Thyroid gland (tissue), 4 donors: ENCODE measurements around the gene PATE4. TPM values are rescaled to one million over a fixed set of nuclear protein-coding genes. Genes with fewer than 3 reads are reported as not detected.

ENCODE experiments used
- DNase-seq, 2 donors: peaks; one replicate each; pipeline ENCODE4 v3.0.0-alpha.2; 2019
- H3K27ac ChIP-seq, 3 donors: fragments of 200-600 bp; sonication (generic); 1 replicate in 2 of 3; 2 replicates in 1 of 3; pipeline ENCODE4 v1.5.1; 2016 to 2019; ENCODE audit warnings: mild to moderate bottlenecking in 1 of 3, moderate library complexity in 1 of 3
- H3K27me3 ChIP-seq: fragments of 200-600 bp; sonication (generic); one replicate; pipeline ENCODE4 v1.5.1; 2019
- H3K36me3 ChIP-seq, 2 donors: fragments of 200-600 bp; sonication (generic); one replicate each; pipeline ENCODE4 v1.5.1; 2016 to 2019
- H3K4me1 ChIP-seq, 2 donors: fragments of 200-600 bp; sonication (generic); one replicate each; pipeline ENCODE4 v1.5.1; 2017 to 2019
- H3K4me3 ChIP-seq, 3 donors: fragments of 200-600 bp; sonication (generic); replicated peaks in 1 of 3; 1 replicate in 2 of 3; 2 replicates in 1 of 3; pipeline ENCODE4 v1.5.1; 2016; ENCODE audit warnings: mild to moderate bottlenecking in 1 of 3
- H3K9me3 ChIP-seq: fragments of 200-600 bp; sonication (generic); one replicate; pipeline ENCODE4 v1.5.1; 2017
- POLR2A ChIP-seq, 2 donors: fragments of 450-650 bp; IDR thresholded peaks; one replicate each; pipeline ENCODE4 v1.6.1; 2017; ENCODE audit warnings: antibody characterized with exemption in 2 of 2, mild to moderate bottlenecking in 2 of 2, moderate library complexity in 1 of 2
- WGBS, 2 donors: methylation state at CpG; one replicate each; pipeline ENCODE4 v1.1.5; 2017; 5-methylcytosine and 5-hydroxymethylcytosine counted together
- intact Hi-C: fragments of 100-400 bp; cut with DNase I; formaldehyde crosslinking; loops from one replicate; pipeline ENCODE4 v1.15.1; 2023
- total RNA-seq, 4 donors: library from RNA; depleted of rRNA; stranded (reverse); fragments of >200 nt; gene quantifications; one replicate each; pipeline ENCODE4 v1.2.3, GENCODE V29; 2016
- TF ChIP-seq, protein P1 (sequence below), 6 experiments: fragments of 200-600 bp in 3 of 6; fragments of 450-650 bp in 3 of 6; sonication (generic) in 3 of 6; IDR thresholded peaks; one replicate each; pipeline ENCODE4 v1.5.1; 2016 to 2019; ENCODE audit warnings: antibody characterized with exemption in 6 of 6, mild to moderate bottlenecking in 2 of 6, inconsistent platforms in 1 of 6, moderate library complexity in 1 of 6

PATE4 gene
- total RNA-seq, 4 donors from 2014 or later = not detected

DNA sequence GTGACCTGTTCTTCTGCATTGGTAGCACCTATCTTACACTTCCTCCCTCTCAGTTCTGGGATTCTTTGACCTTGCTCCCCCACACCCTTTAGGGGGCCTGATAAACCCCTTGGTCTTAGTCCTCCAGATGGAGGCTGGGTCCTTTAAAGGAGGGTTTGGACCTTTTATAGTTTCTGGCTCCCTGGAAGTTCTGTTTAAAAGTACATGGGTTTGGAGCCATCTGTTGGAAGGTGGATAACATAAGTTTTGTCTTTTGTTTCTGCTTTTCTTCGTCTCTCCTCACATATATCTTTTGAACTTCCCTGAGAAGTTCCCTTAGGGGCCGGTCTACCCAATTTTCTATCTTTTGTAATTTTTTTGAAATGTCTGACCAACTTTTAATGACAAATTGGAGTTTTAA lies 36.4 kb downstream of the PATE4 start:
- H3K36me3 ChIP-seq = no peaks in the 10 kb centered on the region
- H3K4me1 ChIP-seq = no peaks in the 10 kb centered on the region
- intact Hi-C loops = no loop called here
- H3K4me3 ChIP-seq = no peak overlapping the region
- 61 to 73% methylated on average over 2 of the region's 2 CpGs for WGBS, 2 donors
- H3K27ac ChIP-seq = no peak overlapping the region
- no peaks in the 10 kb centered on the region for H3K9me3 ChIP-seq
- H3K27me3 ChIP-seq = no peaks in the 10 kb centered on the region
- no peak for DNase-seq
- TF ChIP-seq POLR2A (IDR thresholded peaks at IDR 0.05) = no peak
- TF ChIP-seq, protein P1, sequence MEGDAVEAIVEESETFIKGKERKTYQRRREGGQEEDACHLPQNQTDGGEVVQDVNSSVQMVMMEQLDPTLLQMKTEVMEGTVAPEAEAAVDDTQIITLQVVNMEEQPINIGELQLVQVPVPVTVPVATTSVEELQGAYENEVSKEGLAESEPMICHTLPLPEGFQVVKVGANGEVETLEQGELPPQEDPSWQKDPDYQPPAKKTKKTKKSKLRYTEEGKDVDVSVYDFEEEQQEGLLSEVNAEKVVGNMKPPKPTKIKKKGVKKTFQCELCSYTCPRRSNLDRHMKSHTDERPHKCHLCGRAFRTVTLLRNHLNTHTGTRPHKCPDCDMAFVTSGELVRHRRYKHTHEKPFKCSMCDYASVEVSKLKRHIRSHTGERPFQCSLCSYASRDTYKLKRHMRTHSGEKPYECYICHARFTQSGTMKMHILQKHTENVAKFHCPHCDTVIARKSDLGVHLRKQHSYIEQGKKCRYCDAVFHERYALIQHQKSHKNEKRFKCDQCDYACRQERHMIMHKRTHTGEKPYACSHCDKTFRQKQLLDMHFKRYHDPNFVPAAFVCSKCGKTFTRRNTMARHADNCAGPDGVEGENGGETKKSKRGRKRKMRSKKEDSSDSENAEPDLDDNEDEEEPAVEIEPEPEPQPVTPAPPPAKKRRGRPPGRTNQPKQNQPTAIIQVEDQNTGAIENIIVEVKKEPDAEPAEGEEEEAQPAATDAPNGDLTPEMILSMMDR (IDR thresholded peaks at IDR 0.05) = no peak

GRCh38 chr11:125871391-125872137 lies 38.4 kb downstream of the PATE4 start:
- intact Hi-C loops = loop anchor here (5.0 to 10.0 kb wide), 2 partner anchors 149 to 247 kb away; partner anchors contain the start of gene CHEK1

GRCh38 chr11:125872138-125872491 lies 39.0 kb downstream of the PATE4 start:
- intact Hi-C loops = loop anchor here (5.0 to 10.0 kb wide), 2 partner anchors 150 to 247 kb away; partner anchors contain the start of gene CHEK1
- no peak for DNase-seq
- Histone ChIP-seq H3K4me3 (no peak overlapping the region), H3K4me1 (no peaks in the 10 kb centered on the region), H3K9me3 (no peaks in the 10 kb centered on the region), H3K27ac (no peak overlapping the region), H3K27me3 (no peaks in the 10 kb centered on the region), H3K36me3 (no peaks in the 10 kb centered on the region)
- TF ChIP-seq POLR2A (IDR thresholded peaks at IDR 0.05) = no peak
- TF ChIP-seq, protein P1 (IDR thresholded peaks at IDR 0.05) = no peak

More at GRCh38 chr11:125871391-125872137, 38.4 kb downstream of the PATE4 start:
- TF ChIP-seq, protein P1 (IDR thresholded peaks at IDR 0.05) = peak in 5 of 6 experiments; percentile 20 to 45 (median 27)
- no peak for TF ChIP-seq POLR2A (IDR thresholded peaks at IDR 0.05)
- Histone ChIP-seq H3K4me1 (no peaks in the 10 kb centered on the region), H3K4me3 (no peak overlapping the region), H3K9me3 (no peaks in the 10 kb centered on the region), H3K36me3 (no peaks in the 10 kb centered on the region), H3K27ac (no peak overlapping the region), H3K27me3 (no peaks in the 10 kb centered on the region)
- DNase-seq = peak; percentile 19 to 46
- 68% methylated on average over 10 of the region's 10 CpGs for WGBS, 2 donors

DNA sequence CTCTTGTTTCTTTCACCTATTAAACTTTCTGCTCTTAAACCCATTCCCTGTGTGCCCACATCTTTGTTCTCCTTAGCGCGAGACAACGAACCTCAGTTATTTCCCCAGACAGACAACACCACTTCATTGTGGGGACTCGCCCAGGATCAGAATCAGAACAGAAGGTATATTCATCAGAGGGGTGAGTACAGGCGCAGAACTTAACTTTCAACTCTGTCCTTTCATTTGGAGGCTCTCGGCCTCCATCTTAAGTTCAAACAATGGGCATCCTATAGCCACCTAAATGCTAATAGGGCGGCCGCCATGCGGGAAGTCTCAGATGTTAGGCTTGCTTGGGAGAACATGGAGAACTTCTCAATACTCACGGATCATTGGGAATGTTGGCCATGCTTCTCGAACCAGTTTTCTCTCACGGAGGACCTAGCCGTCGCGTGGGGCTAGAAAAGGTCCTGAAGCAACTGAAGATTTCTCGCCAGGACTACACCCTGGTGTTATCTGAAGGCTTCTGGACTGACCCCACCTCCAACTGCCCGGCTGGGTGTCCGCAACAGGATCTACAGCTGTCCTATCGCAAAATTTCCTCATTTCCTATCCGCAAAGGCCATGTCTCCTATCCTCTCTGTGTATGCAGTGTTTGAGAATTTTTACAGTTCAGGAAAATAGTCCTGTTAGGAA lies 40.9 kb downstream of the PATE4 start:
- intact Hi-C loops = loop anchor here (5.0 to 10.0 kb wide), 2 partner anchors 152 to 249 kb away; partner anchors contain the start of gene CHEK1
- no peak for DNase-seq
- Histone ChIP-seq H3K27me3 (no peaks in the 10 kb centered on the region), H3K9me3 (no peaks in the 10 kb centered on the region), H3K36me3 (no peaks in the 10 kb centered on the region), H3K27ac (no peak overlapping the region), H3K4me1 (no peaks in the 10 kb centered on the region), H3K4me3 (no peak overlapping the region)
- 79 to 82% methylated on average over 20 of the region's 20 CpGs for WGBS, 2 donors
- TF ChIP-seq, protein P1 (IDR thresholded peaks at IDR 0.05) = no peak
- no peak for TF ChIP-seq POLR2A (IDR thresholded peaks at IDR 0.05)
